GM10248 (cell line): ENCODE results near the gene PRG2.

Source experiments
- CTCF ChIA-PET: fragments of 300-600 bp; sonication (Branson Sonifier 250); formaldehyde crosslinking; extraction: SDS; loops from one replicate; lab custom pipeline; 2021; ENCODE audit warnings: antibody characterized with exemption; lab: Yijun Ruan, JAX
- POLR2A ChIA-PET: fragments of 350-650 bp; sonication (Branson Sonifier 250); formaldehyde crosslinking; extraction: SDS; loops from one replicate; lab custom pipeline; 2020; ENCODE audit warnings: antibody characterized with exemption; lab: Yijun Ruan, JAX
- DNase-seq: peaks from one replicate; pipeline ENCODE4 v3.0.0; 2012; ENCODE audit errors: extremely low spot score
- CTCF ChIP-seq: IDR thresholded peaks from 2 replicates; pipeline ENCODE4 v1.5.1; 2012; ENCODE audit warnings: mild to moderate bottlenecking, low read depth; ENCODE audit errors: extremely low read depth, missing control alignments, control extremely low read depth

PRG2 gene

DNA sequence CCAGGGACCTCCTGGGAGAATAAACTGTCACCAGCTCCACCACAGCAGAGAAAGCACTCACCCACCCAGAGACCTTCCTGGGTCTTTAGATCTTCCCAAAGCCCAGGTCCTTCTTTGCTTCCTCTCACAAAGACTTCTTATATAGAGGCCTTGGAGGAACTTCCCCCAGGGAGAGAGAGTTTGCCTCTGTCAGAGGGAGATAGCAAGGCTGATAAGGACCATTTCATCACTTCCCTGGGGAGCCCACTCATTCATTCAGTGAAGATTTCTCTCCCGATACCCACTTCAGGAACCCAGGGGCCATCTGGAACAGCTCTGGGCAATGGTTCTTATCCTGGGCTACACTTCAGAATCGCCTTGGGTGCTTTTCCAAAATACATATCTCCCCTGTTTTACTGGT is at the start of gene PRG2:
Gene PRG2 (minus strand): TSS at position 116 of the 400 bp plus-strand sequence. CDS start 706 bp downstream, outside the sequence.
- TF ChIP-seq CTCF = no peak
- ChIA-PET POLR2A (no interaction called here), CTCF (interaction anchor here (1.0 to 1.6 kb wide), 3 partner anchors 19 to 254 kb away, joined by 3 to 4 read pairs (median 3); no protein-coding TSS in a partner anchor)
- no peak for DNase-seq

DNA sequence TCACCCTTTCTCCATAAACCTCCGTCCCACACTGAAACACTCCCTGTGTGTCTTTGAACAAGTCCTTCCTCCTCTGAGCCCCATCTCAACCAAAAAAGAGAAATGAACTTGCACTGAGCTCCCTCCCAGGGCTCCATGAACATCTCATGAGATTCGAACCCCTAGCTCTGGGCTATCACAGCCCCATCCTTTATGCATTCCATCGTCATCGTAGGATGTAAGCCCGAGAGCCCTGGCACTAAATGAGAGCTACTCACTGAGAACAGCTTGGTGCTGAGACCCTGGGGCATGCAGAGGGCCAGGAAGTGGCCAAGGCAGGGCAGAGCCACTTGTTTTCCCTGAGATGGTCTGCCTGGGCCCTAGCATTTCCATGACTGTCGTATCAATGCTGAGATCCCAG is 49.3 kb upstream of the PRG2 start:
- POLR2A ChIA-PET = no interaction called here
- no peak for DNase-seq
- no peak for TF ChIP-seq CTCF
- CTCF ChIA-PET = interaction anchor here (1.1 to 1.2 kb wide), 2 partner anchors 18 to 54 kb away, joined by 4 to 8 read pairs; no protein-coding TSS in a partner anchor

DNA sequence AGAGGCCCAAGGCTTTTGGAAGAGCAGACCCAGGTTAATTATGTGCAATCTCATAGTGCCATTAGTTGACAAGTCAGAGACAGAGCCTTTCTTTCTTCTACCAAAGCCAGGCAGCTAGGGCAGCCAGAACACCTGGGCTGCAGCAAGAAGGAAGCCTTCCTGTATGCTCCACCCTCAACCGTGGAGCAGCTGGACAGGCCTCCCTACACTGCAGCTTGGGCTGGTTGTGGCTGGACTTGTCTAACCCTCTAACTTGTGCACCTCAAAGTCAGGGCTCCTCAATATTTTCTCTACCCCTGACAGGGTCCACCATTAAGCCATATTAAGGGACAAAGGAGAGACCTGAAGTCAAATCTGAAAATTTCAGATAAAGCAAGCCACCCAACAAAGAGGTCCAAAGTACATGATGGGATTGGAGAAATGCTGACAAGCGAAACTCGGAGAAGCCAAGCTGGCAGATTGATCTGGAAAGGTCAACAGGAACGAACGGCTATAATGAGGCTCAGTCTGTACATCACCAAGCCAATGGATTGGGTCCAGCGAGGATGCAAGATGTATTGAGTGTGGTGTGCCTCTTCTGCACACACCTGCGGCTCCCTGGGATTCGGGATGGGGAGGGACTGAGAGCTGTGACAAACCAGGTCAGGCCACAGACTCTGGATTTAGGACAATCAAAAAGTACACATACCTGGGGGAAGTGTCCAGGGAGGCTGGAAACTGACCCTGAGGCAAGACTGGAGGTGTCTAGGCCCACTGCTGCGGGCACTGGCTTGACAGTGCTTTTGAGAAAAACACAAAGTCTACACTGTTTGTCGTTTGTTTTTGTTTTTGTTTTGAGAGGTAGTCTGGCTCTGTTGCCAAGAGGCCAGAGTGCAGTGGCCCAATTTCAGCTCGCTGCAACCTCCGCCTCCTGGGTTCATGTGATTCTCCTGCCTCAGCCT is 48.2 kb upstream of the PRG2 start:
- ChIA-PET POLR2A (no interaction called here), CTCF (interaction anchor here (2.8 kb wide), 1 partner anchor 19 kb away, joined by 25 read pairs; no protein-coding TSS in a partner anchor)
- TF ChIP-seq CTCF = no peak
- no peak for DNase-seq

GRCh38 chr11:57436031-57436430 is 45.6 kb upstream of the PRG2 start:
- DNase-seq = no peak

DNA sequence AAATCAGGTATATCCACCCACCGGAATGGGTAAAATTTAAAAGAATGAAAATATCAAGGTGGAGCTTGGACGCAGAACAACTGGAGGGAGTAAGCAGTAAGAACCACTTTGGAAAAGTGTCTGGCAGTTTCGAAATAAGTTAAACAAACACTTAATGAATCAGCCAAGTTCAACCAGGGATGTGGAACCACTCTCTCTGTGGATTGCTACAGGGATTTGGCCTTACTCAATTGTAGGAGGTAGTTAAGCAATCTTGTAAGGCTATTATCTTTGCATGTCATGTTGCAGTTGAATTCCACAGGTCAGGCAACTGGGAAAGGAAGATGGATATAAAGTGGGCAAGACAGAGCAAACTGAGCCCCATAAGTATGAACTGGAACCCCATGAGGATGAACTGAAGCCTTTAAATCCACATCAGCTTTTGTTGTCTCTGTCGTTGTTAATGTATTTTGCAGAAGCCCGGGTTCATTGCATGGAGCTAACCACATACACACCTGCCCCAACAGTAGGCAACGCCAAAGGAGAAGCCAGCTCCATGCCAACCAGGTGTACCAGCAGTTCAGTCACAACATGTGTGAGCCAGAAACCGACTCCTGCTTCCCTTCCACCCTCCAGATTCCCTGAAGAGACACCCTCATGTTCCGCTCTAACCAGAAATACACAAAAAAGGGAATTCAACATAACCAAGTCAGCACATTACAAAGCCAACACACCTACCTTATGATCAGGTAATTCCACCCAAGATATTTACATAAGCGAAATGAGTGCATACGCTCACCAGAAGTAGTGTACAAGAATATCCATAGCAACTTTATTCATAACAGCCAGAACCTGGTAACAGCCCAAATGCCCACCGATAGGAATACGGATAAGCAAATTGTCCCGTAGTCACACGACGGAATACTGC is 44.4 kb upstream of the PRG2 start:
- no peak for TF ChIP-seq CTCF
- DNase-seq = no peak
- POLR2A ChIA-PET = no interaction called here
- CTCF ChIA-PET = interaction anchor here (1.0 to 2.7 kb wide), 4 partner anchors 10 to 86 kb away, joined by 3 to 6 read pairs (median 4); no protein-coding TSS in a partner anchor

More at GRCh38 chr11:57436031-57436430, 45.6 kb upstream of the PRG2 start:
- ChIA-PET POLR2A (interaction anchor here (0.6 to 1.1 kb wide), 2 partner anchors 11 to 40 kb away, joined by 3 to 4 read pairs; no protein-coding TSS in a partner anchor), CTCF (interaction anchor here (0.9 to 2.8 kb wide), 7 partner anchors 8 to 90 kb away, joined by 3 to 25 read pairs (median 4); partner anchors contain the start of gene RTN4RL2)
- no peak for TF ChIP-seq CTCF
